GM21825 (cell line): Measurements from ENCODE around the gene MRTO4.
"Not testable (repeated sequence)": the region's sequence is repeated elsewhere in the genome, so short reads cannot be mapped to it uniquely, and the experiment has no call there.

Experiments used
- ATAC-seq: cut with Tn5 transposase; IDR thresholded peaks from one replicate; pipeline ENCODE4 v1.9.1; 2021; ENCODE audit warnings: mild to moderate bottlenecking, moderate library complexity; ENCODE audit not compliant: unreplicated experiment

The MRTO4 gene

GRCh38 chr1:19222979-19223824, 28.4 kb upstream of the MRTO4 start:
- ATAC-seq = no peak

GRCh38 chr1:19229229-19229628, 22.4 kb upstream of the MRTO4 start:
- no peak for ATAC-seq

GRCh38 chr1:19229828-19230325, 21.7 kb upstream of the MRTO4 start:
- no peak for ATAC-seq

GRCh38 chr1:19231736-19232523, 19.7 kb upstream of the MRTO4 start:
- ATAC-seq = not testable (repeated sequence)

- ATAC-seq = no peak
Observed at GRCh38 chr1:19232524-19232846, 19.1 kb upstream of the MRTO4 start.

- no peak for ATAC-seq
Observed at GRCh38 chr1:19234224-19234623, 17.4 kb upstream of the MRTO4 start.

GRCh38 chr1:19239876-19240275, 11.7 kb upstream of the MRTO4 start:
- no peak for ATAC-seq

- no peak for ATAC-seq
Observed at GRCh38 chr1:19240673-19241538, 10.7 kb upstream of the MRTO4 start.

GRCh38 chr1:19250629-19251304, 838 bp upstream of the MRTO4 start:
- no peak for ATAC-seq

GRCh38 chr1:19254416-19254815, 2.8 kb downstream of the MRTO4 start:
- ATAC-seq = no peak

- no peak for ATAC-seq
Observed at GRCh38 chr1:19255288-19255687, 3.7 kb downstream of the MRTO4 start.

GRCh38 chr1:19256301-19256700, 4.7 kb downstream of the MRTO4 start:
- ATAC-seq = not testable (repeated sequence)

GRCh38 chr1:19257178-19257914, 5.7 kb downstream of the MRTO4 start:
- no peak for ATAC-seq

- no peak for ATAC-seq
Observed at GRCh38 chr1:19258353-19258752, 6.7 kb downstream of the MRTO4 start.

GRCh38 chr1:19260211-19261138, 8.9 kb downstream of the MRTO4 start:
- no peak for ATAC-seq

- no peak for ATAC-seq
Observed at GRCh38 chr1:19262047-19262446, 10.4 kb downstream of the MRTO4 start.

- no peak for ATAC-seq
Observed at GRCh38 chr1:19262744-19263143, 11.1 kb downstream of the MRTO4 start.

GRCh38 chr1:19268445-19268844, 16.8 kb downstream of the MRTO4 start:
- no peak for ATAC-seq
